HepG2 (cell line): ENCODE data around the gene C6orf136. TPM values are rescaled to one million over a fixed set of nuclear protein-coding genes. Genes with fewer than 3 reads are reported as not detected.

Experiments
- EED ChIP-seq: sonication (generic); formaldehyde crosslinking; IDR thresholded peaks from 2 replicates; pipeline ENCODE4 v1.5.0; 2020; ENCODE audit warnings: mild to moderate bottlenecking, missing genetic modification reagents
- FLYWCH1 ChIP-seq: sonication (generic); formaldehyde crosslinking; IDR thresholded peaks from 2 replicates; pipeline ENCODE4 v1.8.1; 2023; ENCODE audit warnings: mild to moderate bottlenecking, missing genetic modification reagents
- JUNB ChIP-seq: sonication (generic); formaldehyde crosslinking; IDR thresholded peaks from 2 replicates; pipeline ENCODE4 v1.8.0; 2022; ENCODE audit warnings: missing genetic modification reagents, mild to moderate bottlenecking, borderline replicate concordance
- KLF15 ChIP-seq: sonication (generic); formaldehyde crosslinking; IDR thresholded peaks from 2 replicates; pipeline ENCODE4 v1.8.1; 2023; ENCODE audit warnings: borderline replicate concordance, mild to moderate bottlenecking, inconsistent platforms, missing genetic modification reagents, mixed read lengths
- NONO ChIP-seq, 2 experiments: fragments of 450-650 bp in 1 of 2; sonication (generic) in 1 of 2; formaldehyde crosslinking in 1 of 2; IDR thresholded peaks in 1 of 2; conservative IDR thresholded peaks in 1 of 2; 2 replicates each; pipeline versions ENCODE4 v1.6.1 to v1.8.0; 2017 to 2022; ENCODE audit warnings: mild to moderate bottlenecking in 1 of 2, missing genetic modification reagents in 1 of 2, moderate library complexity in 1 of 2
- NR2C2 ChIP-seq: sonication (generic); formaldehyde crosslinking; IDR thresholded peaks from 2 replicates; pipeline ENCODE4 v1.4.0; 2020; ENCODE audit warnings: missing genetic modification reagents, mild to moderate bottlenecking, moderate library complexity, borderline replicate concordance
- SALL2 ChIP-seq: sonication (generic); formaldehyde crosslinking; IDR thresholded peaks from 2 replicates; pipeline ENCODE4 v1.8.1; 2023; ENCODE audit warnings: mild to moderate bottlenecking, missing genetic modification reagents, inconsistent platforms
- SAP130 ChIP-seq: IDR thresholded peaks from 2 replicates; pipeline ENCODE4 v1.6.1; 2016; ENCODE audit warnings: low read depth
- TBX2 ChIP-seq: sonication (generic); formaldehyde crosslinking; IDR thresholded peaks from 2 replicates; pipeline ENCODE4 v1.5.0; 2020; ENCODE audit warnings: missing genetic modification reagents, mild to moderate bottlenecking, borderline replicate concordance
- YEATS4 ChIP-seq: sonication (generic); formaldehyde crosslinking; IDR thresholded peaks from 2 replicates; pipeline ENCODE4 v1.4.0; 2020; ENCODE audit warnings: missing genetic modification reagents, borderline replicate concordance
- ZNF207 ChIP-seq: fragments of 450-650 bp; IDR thresholded peaks from 2 replicates; pipeline ENCODE4 v1.6.1; 2016; ENCODE audit warnings: antibody characterized with exemption, borderline replicate concordance
- ZNF230 ChIP-seq: sonication (generic); formaldehyde crosslinking; IDR thresholded peaks from 2 replicates; pipeline ENCODE4 v1.4.0; 2020; ENCODE audit warnings: mild to moderate bottlenecking, missing genetic modification reagents
- ZNF431 ChIP-seq: sonication (generic); formaldehyde crosslinking; IDR thresholded peaks from 2 replicates; pipeline ENCODE4 v1.9.0; 2022; ENCODE audit warnings: missing genetic modification reagents, low read depth, mild to moderate bottlenecking, borderline replicate concordance
- ZNF441 ChIP-seq: sonication (generic); formaldehyde crosslinking; IDR thresholded peaks from 2 replicates; pipeline ENCODE4 v1.7.0; 2021; ENCODE audit warnings: missing genetic modification reagents, borderline replicate concordance
- ZNF589 ChIP-seq: sonication (generic); formaldehyde crosslinking; conservative IDR thresholded peaks from 2 replicates; pipeline ENCODE4 v1.8.0; 2022; ENCODE audit warnings: mild to moderate bottlenecking, moderate library complexity, missing genetic modification reagents
- ZNF652 ChIP-seq: IDR thresholded peaks from 2 replicates; pipeline ENCODE4 v1.6.1; 2016; ENCODE audit warnings: low read depth, borderline replicate concordance
- ZNF782 ChIP-seq: sonication (generic); formaldehyde crosslinking; IDR thresholded peaks from 2 replicates; pipeline ENCODE4 v1.4.0; 2020; ENCODE audit warnings: missing genetic modification reagents, mild to moderate bottlenecking, borderline replicate concordance
- ZNF878 ChIP-seq: sonication (generic); formaldehyde crosslinking; IDR thresholded peaks from 2 replicates; pipeline ENCODE4 v1.8.1; 2023; ENCODE audit warnings: mild to moderate bottlenecking, missing genetic modification reagents, moderate library complexity
- polyA plus RNA-seq, 8 experiments: library from polyadenylated mRNA; depleted of rRNA in 3 of 8; stranded (reverse) in 7 of 8; unstranded in 1 of 8; fragments of >200 nt; fragmentation: Illumina TruSeq in 4 of 8; extraction: Trizol in 4 of 8; gene quantifications; 2 replicates each; pipeline versions ENCODE4 v1.2.1 to v1.2.3, GENCODE V29; 2011 to 2016; ENCODE audit warnings: low read depth in 4 of 8, missing spikeins in 1 of 8, mixed read lengths in 1 of 8; ENCODE audit not compliant: insufficient read depth in 1 of 8
- total RNA-seq, 5 experiments: library from RNA; depleted of rRNA; stranded (reverse); fragments of >200 nt; fragmentation: Illumina TruSeq; extraction: Trizol; gene quantifications; 2 replicates each; pipeline ENCODE4 v1.2.3, GENCODE V29; 2016; ENCODE audit warnings: low read depth in 1 of 5
- TF ChIP-seq, protein P1 (sequence below): sonication (generic); formaldehyde crosslinking; IDR thresholded peaks from 2 replicates; pipeline ENCODE4 v1.4.0; 2020; ENCODE audit warnings: missing genetic modification reagents
- TF ChIP-seq, protein P2 (sequence below): sonication (generic); formaldehyde crosslinking; conservative IDR thresholded peaks from 2 replicates; pipeline ENCODE4 v1.8.1; 2023; ENCODE audit warnings: missing genetic modification reagents
- TF ChIP-seq, protein P3 (sequence below): sonication (generic); formaldehyde crosslinking; IDR thresholded peaks from 2 replicates; pipeline ENCODE4 v1.4.0; 2020; ENCODE audit warnings: missing genetic modification reagents
- TF ChIP-seq, protein P4 (sequence below): sonication (generic); formaldehyde crosslinking; IDR thresholded peaks from 2 replicates; pipeline ENCODE4 v1.4.0; 2020; ENCODE audit warnings: missing genetic modification reagents

Gene C6orf136
- total and polyA plus RNA-seq, 2 of the 13 experiments (the other 11 are each of a cell fraction or from before 2014, with no cell fraction given), result 12.0 to 26.2 TPM

DNA sequence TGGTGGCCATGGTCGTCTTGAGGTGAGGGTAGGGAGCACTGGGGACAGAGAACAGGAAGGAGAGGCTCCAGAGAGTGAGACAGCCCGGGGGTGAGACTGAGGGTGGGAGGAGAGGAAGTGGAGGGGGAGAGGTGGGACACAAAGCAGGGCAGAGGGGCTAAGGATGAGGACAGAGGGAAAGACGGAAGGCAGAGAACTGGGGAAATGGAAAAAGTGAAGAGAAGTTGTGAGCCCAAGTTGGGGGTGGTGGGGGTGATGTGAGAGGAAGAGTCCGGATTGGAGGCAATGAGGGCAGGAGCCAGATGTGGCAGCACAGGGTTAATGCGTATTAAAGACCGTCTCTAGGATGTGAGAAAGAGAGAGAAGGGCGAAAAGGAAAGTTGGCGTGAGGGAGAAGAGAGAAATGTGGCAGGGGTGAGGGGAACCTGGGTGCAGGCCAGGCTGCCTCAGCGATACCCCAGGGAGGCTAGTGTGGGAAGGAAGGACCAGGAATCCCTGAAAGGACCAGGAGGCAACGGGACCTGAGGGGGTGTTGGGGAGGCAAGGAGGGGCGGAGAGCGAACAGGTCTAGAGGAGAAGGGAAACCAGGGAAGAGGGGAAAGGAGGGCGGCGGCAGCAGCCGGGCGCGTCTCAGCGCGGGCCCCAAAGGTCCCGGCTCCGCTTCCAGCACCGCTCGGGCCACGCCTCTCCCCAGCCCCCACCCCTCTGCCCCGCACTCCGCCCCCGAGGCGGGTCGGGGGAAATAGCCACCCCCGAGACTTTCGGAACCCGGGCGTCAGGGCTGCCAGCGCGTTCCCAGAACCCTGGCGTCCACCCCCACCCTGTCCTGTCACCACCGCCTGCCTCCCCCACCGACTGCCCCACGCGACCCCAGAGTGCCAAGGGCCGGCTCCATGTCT, 39.3 kb downstream of the C6orf136 start, which contains the start of gene PPP1R18 (continued):
- TF ChIP-seq ZNF652 (peak; percentile 59; the same call in 1 of the 2 replicates), EED (CRISPR knock-in tag) (0 out of 2 replicates have a peak, but pooled peaks have one; percentile 59), JUNB (0 out of 2 replicates have a peak, but pooled peaks have one; percentile 43), ZNF230 (CRISPR knock-in tag) (peak; percentile 40; the same call in 1 of the 2 replicates), YEATS4 (CRISPR knock-in tag) (0 out of 2 replicates have a peak, but pooled peaks have one; percentile 23), ZNF589 (peak; percentile 46; the same call in 1 of the 2 replicates), TBX2 (0 out of 2 replicates have a peak, but pooled peaks have one; percentile 10), ZNF441 (CRISPR knock-in tag) (peak; percentile 31; the same call in 1 of the 2 replicates), SALL2 (CRISPR knock-in tag) (0 out of 2 replicates have a peak, but pooled peaks have one; percentile 25), NONO (IDR thresholded peaks at IDR 0.05) (no peak), NONO (CRISPR knock-in tag; conservative IDR thresholded peaks at IDR 0.05) (peak; percentile 46; the same call in 1 of the 2 replicates), ZNF782 (CRISPR knock-in tag) (0 out of 2 replicates have a peak, but pooled peaks have one; percentile 55), ZNF207 (no peak), ZNF431 (CRISPR knock-in tag) (0 out of 2 replicates have a peak, but pooled peaks have one; percentile 32), ZNF878 (0 out of 2 replicates have a peak, but pooled peaks have one; percentile 26), SAP130 (CRISPR knock-in tag) (0 out of 2 replicates have a peak, but pooled peaks have one; percentile 4), FLYWCH1 (CRISPR knock-in tag) (0 out of 2 replicates have a peak, but pooled peaks have one; percentile 8), NR2C2 (CRISPR knock-in tag) (0 out of 2 replicates have a peak, but pooled peaks have one; percentile 26), KLF15 (CRISPR knock-in tag) (no peak)
- TF ChIP-seq, protein P1, sequence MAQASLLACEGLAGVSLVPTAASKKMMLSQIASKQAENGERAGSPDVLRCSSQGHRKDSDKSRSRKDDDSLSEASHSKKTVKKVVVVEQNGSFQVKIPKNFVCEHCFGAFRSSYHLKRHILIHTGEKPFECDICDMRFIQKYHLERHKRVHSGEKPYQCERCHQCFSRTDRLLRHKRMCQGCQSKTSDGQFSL (CRISPR knock-in tag), result peak; percentile 49; the same call in 1 of the 2 replicates
- TF ChIP-seq, protein P2, sequence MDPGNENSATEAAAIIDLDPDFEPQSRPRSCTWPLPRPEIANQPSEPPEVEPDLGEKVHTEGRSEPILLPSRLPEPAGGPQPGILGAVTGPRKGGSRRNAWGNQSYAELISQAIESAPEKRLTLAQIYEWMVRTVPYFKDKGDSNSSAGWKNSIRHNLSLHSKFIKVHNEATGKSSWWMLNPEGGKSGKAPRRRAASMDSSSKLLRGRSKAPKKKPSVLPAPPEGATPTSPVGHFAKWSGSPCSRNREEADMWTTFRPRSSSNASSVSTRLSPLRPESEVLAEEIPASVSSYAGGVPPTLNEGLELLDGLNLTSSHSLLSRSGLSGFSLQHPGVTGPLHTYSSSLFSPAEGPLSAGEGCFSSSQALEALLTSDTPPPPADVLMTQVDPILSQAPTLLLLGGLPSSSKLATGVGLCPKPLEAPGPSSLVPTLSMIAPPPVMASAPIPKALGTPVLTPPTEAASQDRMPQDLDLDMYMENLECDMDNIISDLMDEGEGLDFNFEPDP, result no peak
- TF ChIP-seq, protein P3, sequence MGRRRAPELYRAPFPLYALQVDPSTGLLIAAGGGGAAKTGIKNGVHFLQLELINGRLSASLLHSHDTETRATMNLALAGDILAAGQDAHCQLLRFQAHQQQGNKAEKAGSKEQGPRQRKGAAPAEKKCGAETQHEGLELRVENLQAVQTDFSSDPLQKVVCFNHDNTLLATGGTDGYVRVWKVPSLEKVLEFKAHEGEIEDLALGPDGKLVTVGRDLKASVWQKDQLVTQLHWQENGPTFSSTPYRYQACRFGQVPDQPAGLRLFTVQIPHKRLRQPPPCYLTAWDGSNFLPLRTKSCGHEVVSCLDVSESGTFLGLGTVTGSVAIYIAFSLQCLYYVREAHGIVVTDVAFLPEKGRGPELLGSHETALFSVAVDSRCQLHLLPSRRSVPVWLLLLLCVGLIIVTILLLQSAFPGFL (CRISPR knock-in tag), result no peak
- TF ChIP-seq, protein P4, sequence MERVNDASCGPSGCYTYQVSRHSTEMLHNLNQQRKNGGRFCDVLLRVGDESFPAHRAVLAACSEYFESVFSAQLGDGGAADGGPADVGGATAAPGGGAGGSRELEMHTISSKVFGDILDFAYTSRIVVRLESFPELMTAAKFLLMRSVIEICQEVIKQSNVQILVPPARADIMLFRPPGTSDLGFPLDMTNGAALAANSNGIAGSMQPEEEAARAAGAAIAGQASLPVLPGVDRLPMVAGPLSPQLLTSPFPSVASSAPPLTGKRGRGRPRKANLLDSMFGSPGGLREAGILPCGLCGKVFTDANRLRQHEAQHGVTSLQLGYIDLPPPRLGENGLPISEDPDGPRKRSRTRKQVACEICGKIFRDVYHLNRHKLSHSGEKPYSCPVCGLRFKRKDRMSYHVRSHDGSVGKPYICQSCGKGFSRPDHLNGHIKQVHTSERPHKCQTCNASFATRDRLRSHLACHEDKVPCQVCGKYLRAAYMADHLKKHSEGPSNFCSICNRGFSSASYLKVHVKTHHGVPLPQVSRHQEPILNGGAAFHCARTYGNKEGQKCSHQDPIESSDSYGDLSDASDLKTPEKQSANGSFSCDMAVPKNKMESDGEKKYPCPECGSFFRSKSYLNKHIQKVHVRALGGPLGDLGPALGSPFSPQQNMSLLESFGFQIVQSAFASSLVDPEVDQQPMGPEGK (CRISPR knock-in tag), result peak; percentile 14; the same call in 1 of the 2 replicates
